ENCODE results near the gene SIGLEC6.

The SIGLEC6 gene

DNA sequence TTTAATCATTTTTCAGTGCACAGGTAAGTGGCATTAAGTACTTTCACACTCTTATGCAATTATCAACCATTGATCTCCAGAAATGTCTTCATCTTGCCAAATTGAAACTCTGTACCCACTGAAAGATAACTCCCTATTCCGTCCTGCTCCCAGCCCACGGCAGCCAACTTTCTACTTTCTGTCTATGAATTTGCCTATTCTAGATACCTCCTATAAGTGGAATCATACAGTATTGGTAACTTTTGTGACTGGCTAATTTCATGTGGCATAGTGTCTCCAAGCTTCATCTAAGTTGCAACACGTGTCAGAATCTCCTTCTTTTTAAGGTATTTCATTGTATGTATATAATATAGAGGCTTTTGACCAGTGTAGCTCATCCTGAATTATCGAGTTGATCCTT, 58.9 kb downstream of the SIGLEC6 start:
- DNase-seq = no peak

DNA sequence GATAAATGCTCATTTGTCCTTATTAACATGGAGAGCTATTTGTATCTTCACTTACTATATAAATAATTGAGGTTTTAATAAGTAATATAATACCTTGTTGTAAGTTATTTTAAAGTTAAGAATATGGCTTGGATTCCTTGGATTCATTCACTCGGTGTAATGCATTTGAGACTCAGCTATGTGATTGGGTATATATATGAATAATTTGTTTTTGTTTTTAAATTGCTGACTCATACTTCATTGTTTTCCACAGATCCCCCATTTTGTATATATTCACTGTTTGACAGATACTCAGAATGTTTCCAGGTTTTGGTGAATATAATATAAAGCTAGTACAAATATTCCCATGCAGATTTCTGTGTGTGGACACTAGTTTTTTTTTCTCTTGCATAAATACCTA, 59.9 kb downstream of the SIGLEC6 start:
- no peak for DNase-seq

DNA sequence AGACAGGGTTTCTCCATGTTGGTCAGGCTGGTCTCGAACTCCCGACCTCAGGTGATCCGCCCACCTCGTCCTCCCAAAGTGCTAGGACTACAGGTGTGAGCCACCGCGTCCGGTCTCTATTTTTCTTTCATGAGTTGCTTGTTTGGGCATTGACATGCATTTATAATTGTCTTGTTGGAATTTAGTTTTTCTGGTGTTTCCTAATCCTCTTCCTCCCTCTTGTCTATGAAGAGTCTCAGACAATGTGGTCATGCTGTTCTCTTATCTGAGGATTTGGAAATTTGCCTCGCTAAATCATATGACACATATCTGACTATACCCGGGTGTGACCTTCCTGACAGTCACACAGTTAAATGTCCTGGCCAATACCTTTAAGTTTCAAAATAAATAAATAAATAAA, 60.5 kb downstream of the SIGLEC6 start:
- no peak for DNase-seq

DNA sequence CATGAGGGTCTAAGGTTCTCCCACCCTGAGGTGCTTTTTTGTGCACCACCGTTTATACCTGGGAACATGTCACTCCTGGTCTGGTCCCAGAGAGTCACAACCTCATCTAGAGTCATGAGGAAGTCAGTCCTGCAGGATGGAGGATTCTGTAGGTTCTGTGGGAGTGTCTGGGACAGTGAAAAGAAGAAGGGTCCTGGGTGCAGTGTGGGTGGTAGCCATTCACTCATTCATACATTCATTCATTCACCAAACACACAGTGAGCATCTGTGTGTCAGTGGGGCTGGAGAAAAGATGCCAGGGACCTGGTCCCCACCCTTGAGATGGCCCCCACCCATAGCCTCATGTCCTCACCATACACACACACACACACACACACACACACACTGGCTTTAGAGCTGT, 61.8 kb downstream of the SIGLEC6 start:
- no peak for DNase-seq

DNA sequence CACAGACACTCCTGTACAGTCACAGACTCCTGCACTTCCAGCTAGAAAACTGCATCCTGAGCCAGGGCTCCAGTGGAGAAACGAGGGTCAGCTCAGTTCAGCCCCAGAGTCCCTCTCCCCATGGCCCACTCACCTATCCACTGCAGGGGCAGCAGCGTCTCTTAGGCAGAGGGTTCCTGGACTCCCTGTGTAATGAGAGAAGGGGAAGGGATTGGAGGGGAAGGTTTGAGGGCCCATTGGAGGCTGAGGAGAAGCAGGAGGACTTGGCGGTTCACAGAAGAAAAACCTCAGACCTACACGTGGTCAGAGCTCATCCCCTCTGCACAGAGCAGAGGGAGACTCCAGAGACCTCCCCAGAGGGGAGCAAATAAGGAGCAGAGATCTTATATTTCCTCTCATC, 62.3 kb downstream of the SIGLEC6 start:
- DNase-seq = no peak

DNA sequence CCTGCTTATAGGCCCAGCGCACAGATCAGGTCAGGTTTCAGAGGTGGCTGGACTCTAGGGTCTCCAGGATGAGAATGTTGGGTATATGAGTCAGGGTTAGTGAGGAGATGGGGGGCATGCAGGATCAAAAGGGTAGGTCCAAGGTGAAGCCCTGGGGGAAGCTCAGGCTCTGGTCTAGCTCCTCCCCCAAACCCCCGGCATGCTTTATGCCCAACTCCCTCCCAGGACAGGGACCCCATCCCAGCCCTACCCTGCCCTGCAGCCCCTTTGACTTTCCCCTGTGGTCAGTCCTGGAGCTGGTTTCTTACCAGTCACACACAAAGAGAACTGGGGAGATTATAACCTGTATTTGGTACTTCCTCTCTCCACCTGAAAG, 62.9 kb downstream of the SIGLEC6 start:
- DNase-seq = no peak

DNA sequence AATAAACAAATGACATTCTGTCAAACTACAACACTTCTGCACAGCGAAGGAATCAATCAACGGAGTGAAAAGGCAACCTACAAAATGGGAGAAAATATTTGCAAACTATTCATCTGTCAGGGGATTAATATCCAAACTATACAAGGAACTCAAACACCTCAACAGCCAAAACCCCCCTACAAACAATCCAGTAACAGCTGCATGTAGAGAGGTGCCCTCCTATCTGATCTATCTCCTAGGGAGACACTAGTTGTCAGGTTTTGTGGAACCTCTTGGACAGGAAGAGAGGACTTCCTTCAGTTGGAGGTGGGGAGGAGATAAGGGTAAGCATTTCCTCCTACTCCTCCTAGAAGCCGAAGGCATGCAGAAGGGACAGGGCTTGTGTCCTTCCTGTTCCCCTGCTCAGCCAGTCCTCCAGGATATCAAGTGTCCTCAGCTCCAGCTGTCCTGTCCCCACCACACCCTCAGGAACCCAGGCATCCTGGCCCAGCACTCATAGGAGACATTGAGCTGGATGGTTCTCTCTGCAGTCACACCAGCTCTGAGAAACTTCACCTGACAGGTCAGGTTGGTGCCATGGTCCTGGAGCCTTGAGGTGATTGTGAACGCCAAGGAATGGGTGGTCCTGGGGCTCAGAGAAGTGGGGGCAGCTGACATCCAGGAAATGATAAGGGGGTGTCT, 63.5 kb downstream of the SIGLEC6 start:
- no peak for DNase-seq
